Astrocyte (in vitro differentiated cells and primary cell): Measurements from ENCODE around the gene HSD11B1. TPM values are rescaled to one million over a fixed set of nuclear protein-coding genes. Genes with fewer than 3 reads are reported as not detected.

Experiments used
- DNase-seq: peaks from one replicate; pipeline ENCODE4 v3.0.0-alpha.2; 2010; ENCODE audit warnings: low read depth
- FAIRE-seq: peaks from 2 replicates; lab custom pipeline; 2011; peaks lifted over from hg19 to GRCh38; lab: Jason Lieb, UNC
- H2AFZ ChIP-seq: 2 replicates; pipeline ENCODE4 v1.6.0; 2012; ENCODE audit warnings: low read depth, low read length, inconsistent platforms
- H3K27ac ChIP-seq: 2 replicates; pipeline ENCODE4 v1.5.1; 2011; ENCODE audit warnings: low read depth, low read length, inconsistent platforms
- H3K27me3 ChIP-seq: 2 replicates; pipeline ENCODE4 v1.6.0; 2011; ENCODE audit warnings: low read length, inconsistent platforms; ENCODE audit not compliant: insufficient read depth
- H3K36me3 ChIP-seq: 2 replicates; pipeline ENCODE4 v1.5.1; 2011; ENCODE audit warnings: low read length, inconsistent platforms; ENCODE audit not compliant: insufficient read depth
- H3K4me1 ChIP-seq: 2 replicates; pipeline ENCODE4 v1.5.1; 2011; ENCODE audit warnings: low read length, inconsistent platforms; ENCODE audit not compliant: insufficient read depth
- H3K4me2 ChIP-seq: 2 replicates; pipeline ENCODE4 v1.6.0; 2012; ENCODE audit warnings: low read length, inconsistent platforms
- H3K4me3 ChIP-seq: 2 replicates; pipeline ENCODE4 v1.5.1; 2011; ENCODE audit warnings: low read depth, mild to moderate bottlenecking, low read length, inconsistent platforms; ENCODE audit not compliant: insufficient read depth
- H3K79me2 ChIP-seq: 2 replicates; pipeline ENCODE4 v1.6.0; 2012; ENCODE audit warnings: mild to moderate bottlenecking, low read length, inconsistent platforms; ENCODE audit not compliant: insufficient read depth
- H3K9ac ChIP-seq: 2 replicates; pipeline ENCODE4 v1.6.0; 2012; ENCODE audit warnings: mild to moderate bottlenecking, low read length, inconsistent platforms
- H3K9me3 ChIP-seq: 2 replicates; pipeline ENCODE4 v1.5.1; 2012; ENCODE audit warnings: low read depth, mild to moderate bottlenecking, low read length, inconsistent platforms; ENCODE audit not compliant: insufficient read depth
- H4K20me1 ChIP-seq: 2 replicates; pipeline ENCODE4 v1.6.0; 2012; ENCODE audit warnings: low read length, inconsistent platforms; ENCODE audit not compliant: insufficient read depth
- H3K27ac Mint-ChIP-seq: one replicate; pipeline ENCODE4 v1.8.0; 2021; ENCODE audit warnings: mild to moderate bottlenecking, mixed read lengths; ENCODE audit not compliant: unreplicated experiment
- H3K27me3 Mint-ChIP-seq: one replicate; pipeline ENCODE4 v1.8.0; 2021; ENCODE audit warnings: low read depth, mixed read lengths; ENCODE audit not compliant: unreplicated experiment
- H3K36me3 Mint-ChIP-seq: one replicate; pipeline ENCODE4 v1.8.0; 2021; ENCODE audit warnings: low read depth, mixed read lengths; ENCODE audit not compliant: unreplicated experiment
- H3K4me1 Mint-ChIP-seq: one replicate; pipeline ENCODE4 v1.8.0; 2021; ENCODE audit warnings: low read depth, mixed read lengths; ENCODE audit not compliant: unreplicated experiment
- H3K4me3 Mint-ChIP-seq: one replicate; pipeline ENCODE4 v1.8.0; 2021; ENCODE audit warnings: mild to moderate bottlenecking, moderate library complexity, mixed read lengths; ENCODE audit not compliant: unreplicated experiment
- H3K9me3 Mint-ChIP-seq: one replicate; pipeline ENCODE4 v1.8.0; 2021; ENCODE audit warnings: mild to moderate bottlenecking, mixed read lengths; ENCODE audit not compliant: unreplicated experiment
- EZH2 ChIP-seq: IDR thresholded peaks from 2 replicates; pipeline ENCODE4 v1.6.1; 2012; ENCODE audit warnings: mild to moderate bottlenecking, low read length, inconsistent platforms; ENCODE audit not compliant: insufficient read depth
- total RNA-seq: library from RNA; stranded (reverse); gene quantifications from 2 replicates; pipeline ENCODE4 v1.2.1, GENCODE V29; 2021
- TF ChIP-seq, protein P1 (sequence below): IDR thresholded peaks from 2 replicates; pipeline ENCODE4 v1.5.1; 2011; ENCODE audit warnings: low read depth, mild to moderate bottlenecking, inconsistent platforms, low read length, moderate library complexity; ENCODE audit not compliant: insufficient read depth

Gene HSD11B1
- total RNA-seq, 1 donor from 2014 or later, result not detected

DNA sequence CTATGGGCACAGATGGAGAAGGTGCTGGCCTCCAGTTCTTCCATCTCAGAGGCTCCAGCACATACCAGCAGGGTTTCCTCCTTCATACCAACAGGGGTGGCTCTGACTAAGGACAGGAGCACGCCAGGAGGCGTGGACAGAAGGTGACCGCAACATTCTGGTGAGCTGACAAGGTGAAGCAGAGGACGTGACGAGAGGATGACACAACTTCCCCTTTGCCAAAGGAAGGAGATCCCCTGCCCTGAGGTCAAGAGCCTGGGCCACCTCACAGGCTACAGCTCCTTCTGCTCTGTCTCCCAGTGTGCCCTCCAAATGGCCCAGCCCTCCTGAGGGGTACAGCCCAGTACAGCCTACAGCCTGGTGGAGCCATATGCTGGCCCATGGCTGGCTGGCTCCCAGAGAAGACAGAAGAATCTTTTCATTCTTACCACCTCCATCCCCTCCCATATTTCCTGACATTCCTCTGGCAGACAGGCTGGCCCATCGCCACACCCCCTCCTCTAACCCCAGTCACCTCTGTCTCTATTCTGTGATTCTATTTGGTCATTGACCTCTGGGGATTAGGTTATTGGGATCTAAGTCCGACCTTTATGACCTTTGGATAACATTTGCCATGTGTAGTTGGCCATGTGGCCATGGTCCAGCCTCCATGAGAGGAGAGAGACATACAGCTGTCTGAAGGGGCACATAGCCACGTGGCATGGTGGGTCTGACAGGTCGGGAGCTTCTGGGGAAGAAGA, 47.3 kb upstream of the HSD11B1 start:
- peak; percentile 89 for FAIRE-seq

DNA sequence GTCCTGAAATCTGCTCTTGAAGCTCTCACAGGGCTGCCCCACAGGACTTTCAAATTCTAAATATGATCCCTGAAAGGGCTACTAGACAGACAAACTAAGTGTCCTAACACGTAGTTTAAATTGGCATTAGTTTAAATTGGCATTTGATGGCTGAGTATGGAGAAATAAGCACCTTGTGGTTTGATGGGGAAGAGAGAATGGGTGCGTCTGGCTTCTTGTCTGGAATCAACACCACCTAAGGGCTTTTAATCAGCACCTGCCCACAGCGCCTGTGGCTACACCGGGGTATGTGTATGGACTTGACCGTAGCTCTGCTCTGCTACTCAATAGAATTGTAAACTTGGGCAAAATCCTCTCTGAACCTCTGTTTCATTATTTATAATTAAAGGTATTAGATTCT, 46.7 kb upstream of the HSD11B1 start:
- H3K4me3 Mint-ChIP-seq, result no peak overlapping the region
- Histone ChIP-seq H3K4me1 (peaks cover 18% of the 10 kb centered on the region), H3K27me3 (no peaks in the 10 kb centered on the region), H3K36me3 (no peaks in the 10 kb centered on the region), H3K4me3 (no peak overlapping the region), H3K4me2 (no peak overlapping the region), H2AFZ (no peak overlapping the region), H3K9ac (no peak overlapping the region), H3K27ac (no peak overlapping the region), H3K79me2 (no peaks in the 10 kb centered on the region), H4K20me1 (no peaks in the 10 kb centered on the region), H3K9me3 (no peaks in the 10 kb centered on the region)
- no peak for DNase-seq
- H3K27ac Mint-ChIP-seq, result no peak overlapping the region
- H3K36me3 Mint-ChIP-seq, result no peaks in the 10 kb centered on the region
- no peak for TF ChIP-seq EZH2
- TF ChIP-seq, protein P1, sequence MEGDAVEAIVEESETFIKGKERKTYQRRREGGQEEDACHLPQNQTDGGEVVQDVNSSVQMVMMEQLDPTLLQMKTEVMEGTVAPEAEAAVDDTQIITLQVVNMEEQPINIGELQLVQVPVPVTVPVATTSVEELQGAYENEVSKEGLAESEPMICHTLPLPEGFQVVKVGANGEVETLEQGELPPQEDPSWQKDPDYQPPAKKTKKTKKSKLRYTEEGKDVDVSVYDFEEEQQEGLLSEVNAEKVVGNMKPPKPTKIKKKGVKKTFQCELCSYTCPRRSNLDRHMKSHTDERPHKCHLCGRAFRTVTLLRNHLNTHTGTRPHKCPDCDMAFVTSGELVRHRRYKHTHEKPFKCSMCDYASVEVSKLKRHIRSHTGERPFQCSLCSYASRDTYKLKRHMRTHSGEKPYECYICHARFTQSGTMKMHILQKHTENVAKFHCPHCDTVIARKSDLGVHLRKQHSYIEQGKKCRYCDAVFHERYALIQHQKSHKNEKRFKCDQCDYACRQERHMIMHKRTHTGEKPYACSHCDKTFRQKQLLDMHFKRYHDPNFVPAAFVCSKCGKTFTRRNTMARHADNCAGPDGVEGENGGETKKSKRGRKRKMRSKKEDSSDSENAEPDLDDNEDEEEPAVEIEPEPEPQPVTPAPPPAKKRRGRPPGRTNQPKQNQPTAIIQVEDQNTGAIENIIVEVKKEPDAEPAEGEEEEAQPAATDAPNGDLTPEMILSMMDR, result no peak
- H3K9me3 Mint-ChIP-seq, result no peaks in the 10 kb centered on the region
- H3K27me3 Mint-ChIP-seq, result peaks cover 15% of the 10 kb centered on the region
- no peak for FAIRE-seq
- H3K4me1 Mint-ChIP-seq, result peaks cover 22% of the 10 kb centered on the region

More for the DNA sequence above, 47.3 kb upstream of the HSD11B1 start:
- H3K27me3 Mint-ChIP-seq, result peaks cover 11% of the 10 kb centered on the region
- H3K4me3 ChIP-seq, result no peak overlapping the region
- H3K27ac ChIP-seq, result peak overlapping the region; percentile 39
- H3K36me3 ChIP-seq, result no peaks in the 10 kb centered on the region
- H3K9me3 ChIP-seq, result no peaks in the 10 kb centered on the region
- no peak overlapping the region for H2AFZ ChIP-seq
- H3K4me1 Mint-ChIP-seq, result peaks cover 22% of the 10 kb centered on the region
- no peak overlapping the region for H3K9ac ChIP-seq
- no peak for DNase-seq
- H3K9me3 Mint-ChIP-seq, result no peaks in the 10 kb centered on the region
- H3K4me1 ChIP-seq, result peaks cover 22% of the 10 kb centered on the region
- TF ChIP-seq EZH2, result no peak
- TF ChIP-seq, protein P1, result no peak
- H3K36me3 Mint-ChIP-seq, result no peaks in the 10 kb centered on the region
- H3K79me2 ChIP-seq, result no peaks in the 10 kb centered on the region
- no peaks in the 10 kb centered on the region for H4K20me1 ChIP-seq
- no peaks in the 10 kb centered on the region for H3K27me3 ChIP-seq
- no peak overlapping the region for H3K4me2 ChIP-seq
- H3K27ac Mint-ChIP-seq, result no peak overlapping the region
- H3K4me3 Mint-ChIP-seq, result no peak overlapping the region

- H3K9me3 Mint-ChIP-seq, result no peaks in the 10 kb centered on the region
- H3K4me1 Mint-ChIP-seq, result peaks cover 13% of the 10 kb centered on the region
- no peak overlapping the region for H3K27ac Mint-ChIP-seq
- peaks cover 29% of the 10 kb centered on the region for H3K27me3 Mint-ChIP-seq
- Histone ChIP-seq H2AFZ (no peak overlapping the region), H3K79me2 (no peaks in the 10 kb centered on the region), H3K4me2 (peak overlapping the region; percentile 1), H3K4me1 (peaks cover 11% of the 10 kb centered on the region), H3K27ac (no peak overlapping the region), H4K20me1 (no peaks in the 10 kb centered on the region), H3K9ac (no peak overlapping the region), H3K36me3 (no peaks in the 10 kb centered on the region), H3K9me3 (no peaks in the 10 kb centered on the region), H3K4me3 (no peak overlapping the region), H3K27me3 (no peaks in the 10 kb centered on the region)
- TF ChIP-seq EZH2, result no peak
- TF ChIP-seq, protein P1, result no peak
- no peak for FAIRE-seq
- no peak for DNase-seq
- H3K36me3 Mint-ChIP-seq, result no peaks in the 10 kb centered on the region
- H3K4me3 Mint-ChIP-seq, result no peak overlapping the region
Observed at GRCh38 chr1:209659909-209660308, 44.7 kb upstream of the HSD11B1 start.
